CD4-positive, alpha-beta T cell treated with Interleukin-6 for 4 hours (primary cell): ENCODE data around the gene PRTN3.
"Not testable (repeated sequence)": the region's sequence is repeated elsewhere in the genome, so short reads cannot be mapped to it uniquely, and the experiment has no call there.

Experiments
- DNase-seq: peaks from one replicate; pipeline ENCODE4 v3.0.0-alpha.2; 2020; ENCODE audit warnings: mixed read lengths

PRTN3 gene

DNA sequence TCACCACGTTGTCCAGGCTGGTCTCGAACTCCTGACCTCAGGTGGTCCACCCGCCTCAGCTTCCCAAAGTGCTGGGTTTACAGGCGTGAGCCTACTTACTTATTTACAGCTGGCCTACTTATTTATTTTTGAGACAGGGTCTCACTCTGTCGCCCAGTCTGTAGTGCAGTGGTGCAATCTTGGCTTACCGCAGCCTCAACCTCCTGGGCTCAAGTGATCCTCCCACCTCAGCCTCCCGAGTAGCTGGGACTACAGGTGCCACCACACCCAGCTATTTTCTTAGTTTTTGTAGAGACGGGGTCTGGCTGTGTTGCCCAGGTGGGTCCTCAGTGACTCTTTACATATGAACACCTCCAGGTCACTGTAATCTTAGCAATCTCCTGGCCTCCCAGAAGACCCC lies 8.4 kb downstream of the PRTN3 start:
- DNase-seq: not testable (repeated sequence)

DNA sequence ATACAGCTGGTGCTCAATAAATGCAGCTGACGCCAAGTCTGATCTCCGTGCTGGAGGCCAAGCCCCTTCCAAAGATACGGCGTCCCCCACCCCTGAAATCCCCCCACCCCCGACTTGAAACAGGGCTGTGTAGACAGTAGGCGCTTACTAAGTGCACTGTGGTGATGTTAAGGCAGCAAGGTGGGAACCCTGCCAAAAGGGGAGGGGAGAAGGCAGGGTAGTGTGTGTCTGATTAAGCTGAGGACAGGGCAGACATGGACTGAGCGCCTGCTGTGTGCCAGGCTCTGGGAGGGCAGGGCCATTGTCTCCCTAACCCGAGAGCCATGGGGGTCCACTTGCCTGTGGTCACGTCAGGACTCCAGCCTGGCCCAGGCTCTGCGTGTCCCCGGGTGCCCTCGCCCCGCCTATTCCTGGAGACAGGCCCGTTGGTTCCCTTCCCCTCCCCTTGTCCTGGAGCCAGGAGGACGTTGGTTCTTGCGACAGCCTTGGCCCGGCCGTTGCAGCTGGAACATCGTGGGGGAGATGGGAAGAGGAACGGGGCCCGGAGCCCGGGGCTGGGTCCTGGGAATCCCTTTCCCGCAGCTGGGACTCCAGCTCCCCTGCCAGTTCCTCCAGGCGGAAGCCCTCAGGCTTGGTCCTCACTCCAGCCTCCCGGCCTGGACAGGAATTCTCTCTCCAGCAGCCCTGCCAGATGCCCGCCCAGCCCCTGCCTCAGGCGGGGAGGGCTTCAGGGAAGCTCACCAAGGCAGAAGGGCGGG lies 9.6 kb downstream of the PRTN3 start:
- no peak for DNase-seq

DNA sequence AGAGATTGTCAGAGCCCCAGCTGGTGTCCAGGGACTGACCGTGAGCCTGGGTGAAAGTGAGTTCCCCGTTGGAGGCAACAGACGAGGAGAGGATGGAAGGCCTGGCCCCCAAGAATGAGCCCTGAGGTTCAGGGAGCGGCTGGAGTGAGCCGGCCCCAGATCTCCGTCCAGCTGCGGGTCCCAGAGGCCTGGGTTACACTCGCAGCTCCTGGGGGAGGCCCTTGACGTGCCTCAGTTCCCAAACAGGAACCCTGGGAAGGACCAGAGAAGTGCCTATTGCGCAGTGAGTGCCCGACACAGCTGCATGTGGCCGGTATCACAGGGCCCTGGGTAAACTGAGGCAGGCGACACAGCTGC lies 10.2 kb downstream of the PRTN3 start:
- DNase-seq: no peak

DNA sequence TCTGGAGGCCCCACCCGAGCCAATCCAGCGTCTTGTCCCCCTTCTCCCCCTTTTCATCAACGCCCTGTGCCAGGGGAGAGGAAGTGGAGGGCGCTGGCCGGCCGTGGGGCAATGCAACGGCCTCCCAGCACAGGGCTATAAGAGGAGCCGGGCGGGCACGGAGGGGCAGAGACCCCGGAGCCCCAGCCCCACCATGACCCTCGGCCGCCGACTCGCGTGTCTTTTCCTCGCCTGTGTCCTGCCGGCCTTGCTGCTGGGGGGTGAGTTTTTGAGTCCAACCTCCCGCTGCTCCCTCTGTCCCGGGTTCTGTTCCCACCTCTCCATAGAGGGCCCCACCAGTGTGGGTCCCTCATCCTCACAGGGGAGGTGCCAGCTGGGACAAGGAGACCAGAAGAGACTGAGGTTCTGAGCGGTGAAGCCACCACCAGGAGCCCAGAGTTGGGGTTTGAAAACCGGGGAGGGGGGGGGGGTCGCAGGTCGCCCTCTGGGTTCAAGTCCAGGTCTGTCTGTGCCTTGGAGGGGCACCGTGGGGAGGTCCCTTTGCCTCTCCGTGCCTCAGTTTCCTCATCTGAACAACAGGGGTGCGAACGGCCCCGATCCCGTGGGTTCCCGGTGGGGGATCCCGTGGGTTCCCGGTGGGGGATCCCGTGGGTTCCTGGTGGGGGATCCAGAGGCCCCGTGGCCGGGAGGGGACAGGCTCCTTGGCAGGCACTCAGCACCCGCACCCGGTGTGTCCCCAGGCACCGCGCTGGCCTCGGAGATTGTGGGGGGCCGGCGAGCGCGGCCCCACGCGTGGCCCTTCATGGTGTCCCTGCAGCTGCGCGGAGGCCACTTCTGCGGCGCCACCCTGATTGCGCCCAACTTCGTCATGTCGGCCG lies 11.6 kb downstream of the PRTN3 start, which contains the start of gene ELANE:
Gene ELANE (plus strand): TSS at position 168 of the 878 bp plus-strand sequence. CDS start 26 bp downstream, at position 194.
- no peak for DNase-seq

GRCh38 chr19:853014-853585 lies 12.3 kb downstream of the PRTN3 start:
- DNase-seq: no peak

GRCh38 chr19:853614-854220 lies 12.9 kb downstream of the PRTN3 start:
- DNase-seq: not testable (repeated sequence)

GRCh38 chr19:854549-854948 lies 13.8 kb downstream of the PRTN3 start:
- DNase-seq: no peak

DNA sequence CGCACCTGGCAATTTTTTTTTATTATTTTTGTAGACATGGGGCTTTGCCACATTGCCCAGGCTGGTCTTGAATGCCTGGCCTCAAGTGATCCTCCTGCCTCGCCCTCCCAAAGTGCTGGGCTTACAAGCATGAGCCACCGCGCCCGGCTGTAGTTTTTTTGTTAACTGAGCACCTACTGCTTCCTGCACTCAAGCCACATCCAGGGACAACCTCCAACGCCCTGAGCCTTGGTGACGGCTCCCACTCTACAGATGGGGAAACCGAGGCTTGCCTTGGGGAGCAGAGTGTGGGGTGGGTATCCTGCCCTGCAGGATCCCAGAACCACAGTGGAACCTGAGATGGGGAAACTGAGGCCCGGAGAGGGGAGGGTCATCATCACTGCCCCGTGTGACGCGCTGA lies 14.3 kb downstream of the PRTN3 start:
- DNase-seq: no peak

GRCh38 chr19:855566-856120 lies 14.8 kb downstream of the PRTN3 start:
- DNase-seq: no peak

DNA sequence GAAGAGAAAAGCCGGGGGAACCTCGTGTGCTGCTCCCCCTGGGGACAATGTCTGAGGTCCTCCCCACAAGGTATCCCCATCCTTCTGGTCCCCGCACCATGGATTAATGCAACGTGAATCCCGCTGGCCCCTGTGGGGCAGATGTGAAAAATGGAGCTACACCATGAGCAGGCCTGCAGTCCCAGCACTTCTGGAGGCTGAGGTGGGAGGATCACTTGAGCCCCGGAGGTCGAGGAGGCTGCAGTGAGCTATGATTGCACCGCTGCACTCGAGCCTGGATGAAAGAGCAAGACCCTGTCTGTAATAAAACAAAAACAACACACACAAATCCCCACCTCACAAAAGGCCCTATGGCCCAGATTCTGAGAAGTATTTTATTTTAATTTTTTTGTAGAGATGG lies 17.5 kb downstream of the PRTN3 start:
- no peak for DNase-seq

- no peak for DNase-seq
These were observed 18.4 kb downstream of the PRTN3 start, which contains the start of gene CFD for GRCh38 chr19:858868-859843. Gene CFD, plus strand, starts transcription at chr19:859664. Its CDS starts 26 bp downstream, at chr19:859690.

GRCh38 chr19:861141-861755 lies 20.4 kb downstream of the PRTN3 start:
- DNase-seq: no peak

GRCh38 chr19:861756-862580 lies 21.2 kb downstream of the PRTN3 start:
- DNase-seq: peak; percentile 64

- peak; percentile 79 for DNase-seq
These were observed 21.9 kb downstream of the PRTN3 start for GRCh38 chr19:862581-863314.

- no peak for DNase-seq
These were observed 22.5 kb downstream of the PRTN3 start for GRCh38 chr19:863315-863620.

- DNase-seq: no peak
These were observed 26.0 kb downstream of the PRTN3 start for GRCh38 chr19:866769-867300.

DNA sequence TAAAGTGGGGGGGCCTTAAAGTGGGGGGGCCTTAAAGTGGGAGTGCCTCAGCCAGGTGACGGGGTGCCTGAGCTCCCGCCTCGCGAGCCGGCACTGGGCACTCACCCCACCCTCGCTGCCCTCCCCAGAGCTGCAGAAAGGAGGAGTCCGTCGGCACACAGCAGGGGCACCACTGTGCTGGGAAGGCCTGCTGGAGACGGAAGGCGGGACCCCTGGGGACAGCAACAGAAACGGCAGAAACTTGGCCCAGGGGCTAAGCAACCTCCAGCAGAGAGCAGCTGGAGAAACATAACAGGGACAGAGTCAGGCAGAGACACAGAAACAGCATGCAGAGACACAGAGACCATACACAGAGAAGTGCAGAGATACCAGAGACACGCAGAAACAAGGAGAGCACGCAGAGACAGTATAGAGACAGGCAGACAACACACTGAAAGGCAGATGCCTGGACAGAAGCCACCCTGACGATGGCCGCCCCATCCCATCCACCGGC lies 26.5 kb downstream of the PRTN3 start:
- DNase-seq: no peak

GRCh38 chr19:867855-868457 lies 27.2 kb downstream of the PRTN3 start:
- no peak for DNase-seq
